NB4 (cell line): ENCODE measurements around the gene PPIL3.
A peak's percentile ranks its signal among the peaks of the same experiment; 100 is the strongest.

ENCODE experiments used
- DNase-seq: peaks from one replicate; pipeline ENCODE4 v3.0.0; 2010; ENCODE audit warnings: low read depth
- H3K4me3 ChIP-seq: one replicate; pipeline ENCODE4 v1.5.1; 2011; ENCODE audit warnings: mild to moderate bottlenecking, low read depth, low read length, moderate library complexity
- MYC ChIP-seq: IDR thresholded peaks from 2 replicates; pipeline ENCODE4 v1.6.1; 2011; ENCODE audit warnings: low read depth, low read length
- POLR2A ChIP-seq: IDR thresholded peaks from 2 replicates; pipeline ENCODE4 v1.6.1; 2011; ENCODE audit warnings: mild to moderate bottlenecking; ENCODE audit not compliant: insufficient read length; ENCODE audit errors: extremely low read depth
- TF ChIP-seq, protein P1 (sequence below): IDR thresholded peaks from one replicate; pipeline ENCODE4 v1.5.1; 2012; ENCODE audit warnings: low read depth, low read length
- TF ChIP-seq, protein P2 (sequence below): IDR thresholded peaks from 2 replicates; pipeline ENCODE4 v1.6.1; 2011; ENCODE audit warnings: low read depth, low read length

PPIL3 gene

DNA sequence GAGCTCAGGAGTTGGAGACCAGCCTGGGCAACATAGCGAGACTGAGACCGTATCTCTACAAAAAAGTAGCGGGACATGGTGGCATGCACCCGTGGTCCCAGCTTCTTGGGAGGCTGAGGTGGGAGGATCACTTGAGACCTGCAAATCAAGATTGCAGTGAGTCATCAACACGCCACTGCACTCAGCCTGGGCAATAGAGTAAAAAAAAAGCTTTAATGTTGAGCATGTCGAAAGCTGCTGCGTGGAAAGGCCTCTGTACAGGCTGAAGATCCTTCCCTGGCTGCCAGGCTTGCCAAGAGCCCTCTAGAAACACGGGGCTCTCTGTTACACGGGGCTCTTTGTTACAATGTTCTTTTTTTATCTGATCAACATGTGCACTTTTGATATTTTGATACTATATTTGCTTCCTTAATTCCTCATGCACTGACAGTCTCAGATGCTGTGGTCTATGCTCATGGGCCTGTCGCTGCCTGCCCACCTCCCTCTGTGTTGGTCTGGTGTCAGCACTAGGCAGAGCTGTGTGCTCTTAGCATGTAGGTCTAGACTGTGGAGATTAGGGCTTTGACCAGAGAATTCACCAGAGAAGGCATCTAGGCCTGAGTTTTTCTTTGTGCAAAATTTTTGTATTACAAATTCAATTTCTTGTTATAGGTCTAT lies 43.1 kb downstream of the PPIL3 start:
- peak; percentile 32 for DNase-seq
- TF ChIP-seq, protein P1, sequence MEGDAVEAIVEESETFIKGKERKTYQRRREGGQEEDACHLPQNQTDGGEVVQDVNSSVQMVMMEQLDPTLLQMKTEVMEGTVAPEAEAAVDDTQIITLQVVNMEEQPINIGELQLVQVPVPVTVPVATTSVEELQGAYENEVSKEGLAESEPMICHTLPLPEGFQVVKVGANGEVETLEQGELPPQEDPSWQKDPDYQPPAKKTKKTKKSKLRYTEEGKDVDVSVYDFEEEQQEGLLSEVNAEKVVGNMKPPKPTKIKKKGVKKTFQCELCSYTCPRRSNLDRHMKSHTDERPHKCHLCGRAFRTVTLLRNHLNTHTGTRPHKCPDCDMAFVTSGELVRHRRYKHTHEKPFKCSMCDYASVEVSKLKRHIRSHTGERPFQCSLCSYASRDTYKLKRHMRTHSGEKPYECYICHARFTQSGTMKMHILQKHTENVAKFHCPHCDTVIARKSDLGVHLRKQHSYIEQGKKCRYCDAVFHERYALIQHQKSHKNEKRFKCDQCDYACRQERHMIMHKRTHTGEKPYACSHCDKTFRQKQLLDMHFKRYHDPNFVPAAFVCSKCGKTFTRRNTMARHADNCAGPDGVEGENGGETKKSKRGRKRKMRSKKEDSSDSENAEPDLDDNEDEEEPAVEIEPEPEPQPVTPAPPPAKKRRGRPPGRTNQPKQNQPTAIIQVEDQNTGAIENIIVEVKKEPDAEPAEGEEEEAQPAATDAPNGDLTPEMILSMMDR: no peak
- TF ChIP-seq, protein P2, sequence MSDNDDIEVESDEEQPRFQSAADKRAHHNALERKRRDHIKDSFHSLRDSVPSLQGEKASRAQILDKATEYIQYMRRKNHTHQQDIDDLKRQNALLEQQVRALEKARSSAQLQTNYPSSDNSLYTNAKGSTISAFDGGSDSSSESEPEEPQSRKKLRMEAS: no peak
- TF ChIP-seq MYC: no peak
- TF ChIP-seq POLR2A: no peak
- H3K4me3 ChIP-seq: no peak overlapping the region

DNA sequence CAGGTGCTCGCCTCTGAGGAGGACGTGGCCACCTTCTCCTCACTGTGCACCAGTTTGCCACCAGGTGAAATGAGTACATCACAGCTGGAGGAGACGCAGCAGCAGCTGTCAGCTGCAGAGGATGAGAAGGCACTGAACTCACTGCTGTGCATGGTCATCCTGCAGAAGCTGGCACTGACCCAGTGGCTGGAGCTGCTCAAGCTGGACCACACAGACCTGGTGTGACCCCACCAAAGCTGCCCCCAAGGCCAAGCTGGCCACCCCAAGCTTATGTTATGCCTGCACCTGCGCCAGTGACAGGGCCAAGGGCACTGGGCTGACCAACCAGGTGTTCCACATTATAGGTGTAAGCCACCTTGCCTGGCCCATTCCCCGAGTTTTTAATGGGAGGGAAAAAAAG lies 43.7 kb downstream of the PPIL3 start:
- TF ChIP-seq MYC: no peak
- TF ChIP-seq, protein P2: no peak
- no peak overlapping the region for H3K4me3 ChIP-seq
- DNase-seq: no peak

DNA sequence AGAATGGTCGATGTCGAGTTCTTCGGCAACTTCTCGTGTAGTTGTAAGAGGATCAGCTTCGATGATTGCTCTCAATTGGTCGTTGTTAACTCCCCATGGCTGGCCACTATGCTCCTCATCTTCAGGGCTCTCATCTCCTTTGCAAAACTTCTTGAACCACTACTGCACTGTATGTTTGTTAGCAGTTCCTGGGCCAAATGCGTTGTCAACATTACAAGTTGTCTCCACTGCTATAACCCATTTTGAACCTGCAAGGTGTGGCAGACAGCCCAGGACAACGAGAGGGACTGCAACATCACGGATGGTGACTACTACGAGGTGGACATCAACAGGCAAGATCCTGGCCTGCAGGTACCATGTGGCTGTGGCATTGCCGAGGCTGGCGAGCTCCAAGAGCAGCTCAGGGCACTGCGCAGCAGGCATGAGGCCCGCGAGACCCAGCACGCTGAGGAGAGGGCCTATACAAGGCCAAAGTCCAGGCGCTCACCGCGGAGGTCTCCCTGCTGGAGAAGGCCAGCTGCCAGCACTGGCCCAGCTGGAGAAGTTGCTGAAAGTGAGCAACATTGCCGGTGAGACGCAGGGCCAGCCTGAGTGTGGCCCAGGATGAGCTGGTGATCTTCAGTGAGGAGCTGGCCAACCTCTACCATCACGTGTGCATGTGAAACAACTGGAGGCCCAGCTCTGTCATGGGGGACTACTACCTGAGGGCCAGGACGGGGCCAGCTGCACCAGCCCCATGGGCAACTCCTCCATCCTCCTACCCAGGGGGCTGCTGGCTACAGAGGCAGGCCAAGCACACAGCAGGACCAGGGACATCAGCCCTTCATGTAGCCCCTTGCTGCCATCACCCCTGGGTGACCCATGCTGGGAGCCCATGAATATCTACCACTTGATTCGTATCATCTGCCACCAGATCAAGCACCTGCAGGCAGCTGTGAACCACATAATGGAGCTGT lies 44.6 kb downstream of the PPIL3 start:
- no peak for DNase-seq
- TF ChIP-seq, protein P1: no peak
- TF ChIP-seq, protein P2: no peak
- TF ChIP-seq POLR2A (no peak), MYC (no peak)
- no peak overlapping the region for H3K4me3 ChIP-seq

- no peak overlapping the region for H3K4me3 ChIP-seq
- TF ChIP-seq, protein P2: no peak
- TF ChIP-seq, protein P1: no peak
- TF ChIP-seq POLR2A (no peak), MYC (no peak)
- no peak for DNase-seq
Observed at GRCh38 chr2:200839513-200839912, 49.4 kb downstream of the PPIL3 start.

DNA sequence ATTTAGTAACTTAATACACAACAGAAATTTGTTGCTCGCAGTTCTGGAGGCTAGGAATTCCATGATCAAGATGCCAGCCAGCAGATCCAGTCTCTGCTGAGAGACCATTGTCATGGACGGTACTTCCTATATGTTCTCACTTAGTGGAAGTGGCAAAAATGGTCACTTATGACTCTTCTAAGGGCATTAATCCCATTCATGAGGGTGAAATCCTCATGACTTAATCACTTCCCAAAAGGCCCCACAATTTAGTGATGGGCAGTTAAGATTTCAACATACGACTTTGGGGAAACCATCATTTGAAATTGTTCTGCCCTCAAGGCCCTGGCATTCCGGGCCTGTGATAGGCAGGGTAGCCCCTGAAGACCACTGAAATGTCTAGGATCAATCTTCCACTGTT lies 54.2 kb downstream of the PPIL3 start:
- TF ChIP-seq MYC (no peak), POLR2A (no peak)
- TF ChIP-seq, protein P2: no peak
- TF ChIP-seq, protein P1: no peak
- no peak for DNase-seq
- H3K4me3 ChIP-seq: no peak overlapping the region

DNA sequence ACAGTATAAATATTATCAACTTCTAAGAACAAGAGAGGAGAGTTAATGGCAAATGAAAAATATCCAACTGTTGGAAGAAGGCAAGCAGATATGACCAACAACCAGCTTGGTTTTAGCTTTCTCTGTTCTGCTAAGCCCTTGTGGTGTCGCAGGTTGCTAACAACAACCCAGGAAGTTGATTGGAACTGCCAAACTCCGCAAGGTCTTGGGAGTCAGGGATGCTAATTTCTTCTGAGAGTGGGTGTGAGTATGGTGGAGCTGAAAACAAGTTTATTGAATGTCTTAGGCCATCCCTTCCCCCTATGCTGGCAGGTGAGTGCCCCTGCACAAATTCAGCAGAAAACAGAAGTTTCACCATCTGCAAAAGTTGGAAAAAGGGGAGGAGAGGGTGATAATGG lies 59.6 kb downstream of the PPIL3 start:
- TF ChIP-seq, protein P2: no peak
- TF ChIP-seq POLR2A: no peak
- no peak for DNase-seq
- H3K4me3 ChIP-seq: no peak overlapping the region
